B cell (primary cell): ENCODE data around the gene BCL2L1. TPM values are rescaled to one million over a fixed set of nuclear protein-coding genes. Genes with fewer than 3 reads are reported as not detected.

Source experiments
- ATAC-seq: fragments of 200-7000 bp; cut with Tn5 transposase; one replicate; pipeline ENCODE4 v1.10.0; 2021; ENCODE audit warnings: low read depth, mild to moderate bottlenecking, moderate number of reproducible peaks, moderate library complexity
- CTCF ChIA-PET: fragments of 350-600 bp; sonication (Branson Sonifier 250); formaldehyde crosslinking; loops from one replicate; lab custom pipeline; 2021; ENCODE audit warnings: antibody characterized with exemption, inconsistent platforms; lab: Charles Lee
- POLR2A ChIA-PET: fragments of 350-600 bp; sonication (Branson Sonifier 250); formaldehyde crosslinking; loops from one replicate; lab custom pipeline; 2021; ENCODE audit warnings: antibody characterized with exemption; lab: Charles Lee
- DNase-seq: peaks from one replicate; pipeline ENCODE4 v3.0.0; 2013
- H2AFZ ChIP-seq: 2 replicates; pipeline ENCODE4 v1.6.1; 2012; ENCODE audit warnings: mild to moderate bottlenecking, low read depth, low read length; ENCODE audit not compliant: insufficient read depth, poor library complexity, severe bottlenecking
- H3K27ac ChIP-seq, 2 donors: 1 replicate in 1 of 2; 2 replicates in 1 of 2; pipeline ENCODE4 v1.5.1; 2012 to 2013; ENCODE audit warnings: low read length in 2 of 2, mild to moderate bottlenecking in 2 of 2, moderate library complexity in 1 of 2
- H3K27me3 ChIP-seq, 4 experiments: fragments of 200-600 bp in 1 of 4; sonication (generic) in 1 of 4; replicated peaks in 1 of 4; 1 replicate in 2 of 4; 2 replicates in 2 of 4; pipeline versions ENCODE4 v1.6.1 to v1.7.0; 2013 to 2016; ENCODE audit warnings: low read length in 3 of 4, mild to moderate bottlenecking in 2 of 4, mixed read lengths in 1 of 4, moderate library complexity in 1 of 4; ENCODE audit not compliant: insufficient read depth in 4 of 4, control insufficient read depth in 3 of 4; ENCODE audit errors: control extremely low read depth in 1 of 4
- H3K36me3 ChIP-seq, 2 experiments: replicated peaks in 1 of 2; 1 replicate in 1 of 2; 2 replicates in 1 of 2; pipeline versions ENCODE4 v1.6.1 to v1.7.1; 2013; ENCODE audit warnings: low read length in 1 of 2; ENCODE audit not compliant: insufficient read depth in 2 of 2, control insufficient read depth in 1 of 2; ENCODE audit errors: control extremely low read depth in 1 of 2, extremely low read depth in 1 of 2
- H3K4me1 ChIP-seq, 2 donors: fragments of 200-600 bp in 1 of 2; sonication (generic) in 1 of 2; 1 replicate in 1 of 2; 2 replicates in 1 of 2; pipeline versions ENCODE4 v1.5.1 to v1.6.1; 2013 to 2017; ENCODE audit warnings: low read length in 2 of 2; ENCODE audit not compliant: control insufficient read depth in 2 of 2, insufficient read depth in 2 of 2
- H3K4me2 ChIP-seq: replicated peaks from 2 replicates; pipeline ENCODE3; 2012; ENCODE audit warnings: mild to moderate bottlenecking, low read depth, low read length; ENCODE audit not compliant: poor library complexity, severe bottlenecking
- H3K4me3 ChIP-seq, 5 experiments: fragments of 200-600 bp in 1 of 5; sonication (generic) in 1 of 5; 1 replicate in 3 of 5; 2 replicates in 2 of 5; pipeline versions ENCODE4 v1.5.1 to v1.7.0; 2011 to 2016; ENCODE audit warnings: low read length in 4 of 5, mild to moderate bottlenecking in 4 of 5, low read depth in 2 of 5, control low read depth in 1 of 5, moderate library complexity in 1 of 5; ENCODE audit not compliant: insufficient read depth in 1 of 5; ENCODE audit errors: control extremely low read depth in 1 of 5, extremely low read depth in 1 of 5
- H3K79me2 ChIP-seq: fragments of 200-600 bp; sonication (generic); one replicate; pipeline ENCODE4 v1.6.0; 2016; ENCODE audit warnings: low read length; ENCODE audit not compliant: control insufficient read depth, insufficient read depth
- H3K9ac ChIP-seq: fragments of 200-600 bp; sonication (generic); 2 replicates; pipeline ENCODE4 v1.6.1; 2017; ENCODE audit warnings: mild to moderate bottlenecking, low read length, moderate library complexity
- H3K9me3 ChIP-seq, 3 donors: one replicate each; pipeline versions ENCODE4 v1.6.1 to v1.7.1; 2013; ENCODE audit warnings: low read length in 2 of 3; ENCODE audit not compliant: control insufficient read depth in 2 of 3, insufficient read depth in 1 of 3; ENCODE audit errors: control extremely low read depth in 1 of 3
- H4K20me1 ChIP-seq: 2 replicates; pipeline ENCODE4 v1.6.0; 2012; ENCODE audit warnings: mild to moderate bottlenecking, low read length; ENCODE audit not compliant: insufficient read depth, control insufficient read depth, poor library complexity, severe bottlenecking
- H3K27ac Mint-ChIP-seq: one replicate; pipeline ENCODE4 v1.8.0; 2021; ENCODE audit warnings: mixed read lengths
- H3K27me3 Mint-ChIP-seq: one replicate; pipeline ENCODE4 v1.8.0; 2021; ENCODE audit warnings: mixed read lengths
- H3K4me1 Mint-ChIP-seq: one replicate; pipeline ENCODE4 v1.8.0; 2021; ENCODE audit warnings: mixed read lengths
- H3K4me3 Mint-ChIP-seq: one replicate; pipeline ENCODE4 v1.8.0; 2021; ENCODE audit warnings: mixed read lengths
- H3K9me3 Mint-ChIP-seq: one replicate; pipeline ENCODE4 v1.8.0; 2022; ENCODE audit warnings: mixed read lengths; ENCODE audit not compliant: insufficient read depth
- CTCF ChIP-seq: fragments of 200-600 bp; IDR thresholded peaks from one replicate; pipeline ENCODE4 v1.8.0; 2022; ENCODE audit warnings: antibody characterized with exemption, mild to moderate bottlenecking
- EZH2 ChIP-seq: IDR thresholded peaks from 2 replicates; pipeline ENCODE4 v1.6.1; 2012; ENCODE audit warnings: borderline replicate concordance, low read depth, mild to moderate bottlenecking, moderate library complexity, low read length; ENCODE audit not compliant: insufficient read depth, poor library complexity, severe bottlenecking
- WGBS: methylation state at CpG from one replicate; pipeline ENCODE4 v1.1.5; 2013; ENCODE audit warnings: missing lambda C conversion rate; ENCODE audit not compliant: insufficient coverage; 5-methylcytosine and 5-hydroxymethylcytosine counted together
- intact Hi-C: fragments of 100-400 bp; cut with micrococcal nuclease; formaldehyde crosslinking; loops from one replicate; pipeline ENCODE4 v1.10.0; 2022
- polyA plus RNA-seq: library from polyadenylated mRNA; depleted of rRNA; stranded (reverse); fragments of >200 nt; gene quantifications from 2 replicates; pipeline ENCODE4 v1.2.3, GENCODE V29; 2012
- total RNA-seq, 2 donors: library from RNA; stranded (reverse); fragments of 120-200 nt in 1 of 2; gene quantifications; 1 replicate in 1 of 2; 2 replicates in 1 of 2; pipeline versions ENCODE4 v1.2.3 to v1.2.4, GENCODE V29; 2013 to 2022

BCL2L1 gene
- total and polyA plus RNA-seq, 2 donors (not counting 1 experiment from before 2014, with no cell fraction given) = 10.1 to 33.0 TPM

GRCh38 chr20:31721408-31722256 is 1.0 kb downstream of the BCL2L1 start:
- Mint-ChIP-seq H3K4me3 (peak overlapping the region; percentile 92), H3K27ac (peak overlapping the region; percentile 95), H3K9me3 (no peaks in the 10 kb centered on the region), H3K4me1 (peaks cover 58% of the 10 kb centered on the region), H3K27me3 (no peaks in the 10 kb centered on the region)
- Histone ChIP-seq H3K9me3 (no peaks in the 10 kb centered on the region), H3K9ac (peak overlapping the region; percentile 97), H3K4me3 (peak overlapping the region; percentile 65 to 99 (median 88)), H4K20me1 (peaks cover 6% of the 10 kb centered on the region), H2AFZ (peak overlapping the region; percentile 93), H3K4me2 (peak overlapping the region; percentile 99), H3K27ac (peak overlapping the region in 1 of 2 donors; percentile 97), H3K27me3 (no peaks in the 10 kb centered on the region), H3K4me1 (peaks cover 53 to 58% of the 10 kb centered on the region in 2 donors), H3K79me2 (peaks cover 59% of the 10 kb centered on the region), H3K36me3 (peaks cover 0 to 2% of the 10 kb centered on the region in 2 experiments)
- TF ChIP-seq CTCF (no peak), EZH2 (no peak)
- 73% methylated on average over 10 of the region's 22 CpGs for WGBS
- POLR2A ChIA-PET = interaction anchor here (2.7 to 2.8 kb wide), 2 partner anchors 37 to 60 kb away, joined by 20 to 43 read pairs; no protein-coding TSS in a partner anchor
- CTCF ChIA-PET = interaction anchor here (1.0 to 10.5 kb wide), 5 partner anchors 9 to 109 kb away, joined by 3 to 455 read pairs (median 6); no protein-coding TSS in a partner anchor
- DNase-seq (no peak), ATAC-seq (no peak)
- intact Hi-C loops = loop anchor here (2.0 kb wide), 3 partner anchors 117 to 159 kb away; partner anchors contain the start of gene ID1
